Sciatic nerve (tissue), 2 donors: ENCODE data around the gene PRDM10. TPM values are rescaled to one million over a fixed set of nuclear protein-coding genes. Genes with fewer than 3 reads are reported as not detected.
A peak's percentile ranks its signal among the peaks of the same experiment; 100 is the strongest.

ENCODE experiments used
- ATAC-seq: fragments of 200-7000 bp; cut with Tn5 transposase; one replicate; pipeline ENCODE4 v1.9.1; 2020; ENCODE audit warnings: mild to moderate bottlenecking, moderate library complexity
- DNase-seq: peaks from one replicate; pipeline ENCODE4 v3.0.0-alpha.2; 2020; ENCODE audit warnings: low spot score
- intact Hi-C: fragments of 100-400 bp; cut with DNase I; formaldehyde crosslinking; loops from one replicate; pipeline ENCODE4 v1.14.2; 2022
- total RNA-seq: library from RNA; stranded (reverse); fragmentation: NEBNext Ultra II Directional; extraction: Animal tissue kit (Norgen Biotek cat#: 25700); gene quantifications from one replicate; pipeline ENCODE4 v1.2.1, GENCODE V29; 2021
- donor health status: DM: no; HTN: no; CAD: no.
- donor health status: DM: no; HTN: no; CAD: no.

PRDM10 gene, protein sequence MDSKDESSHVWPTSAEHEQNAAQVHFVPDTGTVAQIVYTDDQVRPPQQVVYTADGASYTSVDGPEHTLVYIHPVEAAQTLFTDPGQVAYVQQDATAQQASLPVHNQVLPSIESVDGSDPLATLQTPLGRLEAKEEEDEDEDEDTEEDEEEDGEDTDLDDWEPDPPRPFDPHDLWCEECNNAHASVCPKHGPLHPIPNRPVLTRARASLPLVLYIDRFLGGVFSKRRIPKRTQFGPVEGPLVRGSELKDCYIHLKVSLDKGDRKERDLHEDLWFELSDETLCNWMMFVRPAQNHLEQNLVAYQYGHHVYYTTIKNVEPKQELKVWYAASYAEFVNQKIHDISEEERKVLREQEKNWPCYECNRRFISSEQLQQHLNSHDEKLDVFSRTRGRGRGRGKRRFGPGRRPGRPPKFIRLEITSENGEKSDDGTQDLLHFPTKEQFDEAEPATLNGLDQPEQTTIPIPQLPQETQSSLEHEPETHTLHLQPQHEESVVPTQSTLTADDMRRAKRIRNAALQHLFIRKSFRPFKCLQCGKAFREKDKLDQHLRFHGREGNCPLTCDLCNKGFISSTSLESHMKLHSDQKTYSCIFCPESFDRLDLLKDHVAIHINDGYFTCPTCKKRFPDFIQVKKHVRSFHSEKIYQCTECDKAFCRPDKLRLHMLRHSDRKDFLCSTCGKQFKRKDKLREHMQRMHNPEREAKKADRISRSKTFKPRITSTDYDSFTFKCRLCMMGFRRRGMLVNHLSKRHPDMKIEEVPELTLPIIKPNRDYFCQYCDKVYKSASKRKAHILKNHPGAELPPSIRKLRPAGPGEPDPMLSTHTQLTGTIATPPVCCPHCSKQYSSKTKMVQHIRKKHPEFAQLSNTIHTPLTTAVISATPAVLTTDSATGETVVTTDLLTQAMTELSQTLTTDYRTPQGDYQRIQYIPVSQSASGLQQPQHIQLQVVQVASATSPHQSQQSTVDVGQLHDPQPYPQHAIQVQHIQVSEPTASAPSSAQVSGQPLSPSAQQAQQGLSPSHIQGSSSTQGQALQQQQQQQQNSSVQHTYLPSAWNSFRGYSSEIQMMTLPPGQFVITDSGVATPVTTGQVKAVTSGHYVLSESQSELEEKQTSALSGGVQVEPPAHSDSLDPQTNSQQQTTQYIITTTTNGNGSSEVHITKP
- 12.3 TPM for total RNA-seq

DNA sequence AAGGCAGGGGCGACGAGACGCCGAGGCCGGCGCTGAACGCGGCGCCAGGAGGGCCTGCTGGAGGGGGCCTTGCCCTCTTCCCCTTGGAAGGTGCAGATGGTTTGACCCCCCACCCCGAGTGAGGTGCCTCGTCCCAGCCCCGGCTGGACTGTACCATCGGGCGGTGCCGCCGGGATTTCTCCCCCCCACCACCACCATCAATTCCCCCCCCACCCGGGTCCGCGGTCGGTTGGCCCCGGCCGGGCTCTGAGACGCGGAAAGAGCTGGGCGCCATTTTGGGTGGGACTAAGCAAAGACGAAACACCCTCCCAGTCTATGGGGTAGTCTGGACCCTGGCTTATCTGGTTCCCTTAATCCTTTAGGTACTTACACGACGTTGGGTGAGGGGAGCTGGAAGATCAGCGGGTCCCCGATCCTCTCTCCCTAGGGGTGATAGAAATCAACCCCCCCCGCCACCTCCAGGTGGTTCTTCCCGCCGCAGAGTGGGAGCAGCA, at the start of gene PRDM10:
Gene PRDM10 (minus strand): TSS at position 484 of the 494 bp plus-strand sequence. CDS start 41,871 bp downstream, outside the sequence.
- intact Hi-C loops = loop anchor here (10.0 kb wide), 1 partner anchor 62 kb away; the partner anchor contains the start of gene APLP2
- peak; percentile 95 for DNase-seq
- ATAC-seq = peak; percentile 94

DNA sequence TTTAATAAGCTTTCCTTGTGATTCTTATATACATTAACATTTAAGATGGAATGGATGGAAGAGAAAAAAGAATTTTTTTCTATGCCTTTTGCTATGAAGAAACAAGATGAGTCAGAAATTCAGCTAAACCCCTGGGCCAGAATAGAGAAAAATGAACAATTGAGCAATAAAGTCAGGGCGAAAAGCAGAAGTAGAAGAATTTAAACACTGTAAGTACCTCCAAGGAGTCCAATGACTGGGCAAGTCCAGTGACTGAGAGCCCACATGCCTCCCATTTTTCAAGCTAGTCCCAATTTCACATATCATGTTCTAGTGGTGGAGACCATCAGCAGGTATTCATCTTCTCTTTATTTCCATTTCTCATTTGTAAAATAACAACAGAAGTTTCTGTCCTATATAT, 48.4 kb upstream of the PRDM10 start:
- ATAC-seq (peak; percentile 71), DNase-seq (no peak)
- intact Hi-C loops = no loop called here

DNA sequence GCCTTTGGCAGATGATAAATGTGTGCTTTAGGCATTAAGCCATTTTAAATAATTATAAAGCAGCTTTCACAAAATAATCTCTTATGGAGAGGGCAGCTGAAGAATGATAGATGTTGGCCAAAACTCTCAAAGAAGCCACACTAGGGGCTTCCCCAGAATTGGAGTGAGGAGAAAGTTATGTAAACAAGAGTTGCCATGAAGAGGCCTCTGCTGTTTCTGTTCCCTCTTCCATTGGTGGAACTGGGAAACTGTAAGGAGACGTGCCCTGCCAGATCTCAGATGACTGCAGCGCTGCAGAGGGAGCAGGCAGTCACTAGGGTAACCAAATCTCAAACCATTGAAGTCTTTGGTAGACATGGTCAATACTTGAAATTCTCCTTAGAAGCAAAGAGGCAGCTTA, 47.6 kb upstream of the PRDM10 start:
- ATAC-seq (peak; percentile 75), DNase-seq (no peak)
- intact Hi-C loops = no loop called here

DNA sequence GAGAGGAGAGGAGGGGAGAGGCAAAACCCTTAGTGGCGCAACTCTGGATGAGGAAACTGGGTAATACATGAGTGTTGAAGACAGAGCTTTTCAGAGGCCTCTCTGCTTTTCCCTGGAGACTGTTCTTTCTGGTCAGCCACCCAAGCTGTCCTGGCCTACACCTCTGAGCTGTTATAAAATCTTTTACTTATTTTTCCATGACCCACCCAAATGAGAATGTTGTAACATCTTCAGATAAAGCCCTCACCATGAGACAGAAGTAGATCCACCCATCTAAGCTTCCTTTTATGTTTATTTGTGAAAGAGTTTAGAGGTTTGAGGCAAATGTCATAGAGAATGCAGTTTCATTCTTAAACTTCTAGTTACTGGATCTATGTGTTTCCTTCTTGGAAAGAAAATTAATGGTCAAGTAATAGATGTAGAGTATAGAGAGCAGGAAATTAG, 46.7 kb upstream of the PRDM10 start:
- ATAC-seq = peak; percentile 17
- DNase-seq = no peak
- intact Hi-C loops = no loop called here

DNA sequence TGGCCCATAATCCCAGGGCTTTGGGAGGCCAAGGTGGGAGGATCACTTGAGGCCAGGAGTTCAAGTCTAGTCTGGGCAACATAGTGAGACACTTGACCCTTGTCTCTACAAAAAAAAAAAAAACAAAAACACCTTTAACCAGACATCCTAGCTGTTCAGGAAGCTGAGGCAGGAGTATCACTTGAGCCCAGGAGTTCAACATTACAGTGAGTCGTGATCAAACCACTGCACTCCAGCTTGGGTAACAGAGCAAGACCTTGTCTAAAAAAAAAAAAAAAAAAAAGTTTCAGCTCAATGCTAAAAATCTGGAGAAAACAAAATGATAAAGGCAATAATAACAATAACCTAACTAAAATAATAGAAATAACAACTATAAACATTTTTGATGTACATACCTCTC, 44.5 kb upstream of the PRDM10 start:
- ATAC-seq (no peak), DNase-seq (no peak)
- intact Hi-C loops = no loop called here

DNA sequence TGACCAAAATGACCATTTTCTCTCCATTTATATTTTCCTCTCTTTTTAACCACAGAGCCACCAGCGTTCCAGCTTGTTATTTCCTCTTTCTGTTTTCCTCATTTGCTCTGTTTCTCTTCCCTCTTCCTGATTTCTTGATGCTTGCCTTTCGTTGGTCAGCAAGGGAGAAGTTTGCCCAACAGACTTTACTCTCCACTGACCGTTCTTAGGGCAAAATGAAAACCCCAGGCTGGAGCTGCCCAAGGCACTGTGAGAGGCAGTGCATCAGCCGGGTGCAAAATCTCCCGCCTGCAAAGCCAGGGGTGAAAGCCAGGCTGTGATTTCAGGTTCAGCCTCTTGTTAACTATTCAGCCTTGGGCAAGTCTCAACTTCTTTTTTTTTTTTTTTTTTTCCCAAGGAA, 40.9 kb upstream of the PRDM10 start:
- intact Hi-C loops = no loop called here
- ATAC-seq (peak; percentile 36), DNase-seq (no peak)

DNA sequence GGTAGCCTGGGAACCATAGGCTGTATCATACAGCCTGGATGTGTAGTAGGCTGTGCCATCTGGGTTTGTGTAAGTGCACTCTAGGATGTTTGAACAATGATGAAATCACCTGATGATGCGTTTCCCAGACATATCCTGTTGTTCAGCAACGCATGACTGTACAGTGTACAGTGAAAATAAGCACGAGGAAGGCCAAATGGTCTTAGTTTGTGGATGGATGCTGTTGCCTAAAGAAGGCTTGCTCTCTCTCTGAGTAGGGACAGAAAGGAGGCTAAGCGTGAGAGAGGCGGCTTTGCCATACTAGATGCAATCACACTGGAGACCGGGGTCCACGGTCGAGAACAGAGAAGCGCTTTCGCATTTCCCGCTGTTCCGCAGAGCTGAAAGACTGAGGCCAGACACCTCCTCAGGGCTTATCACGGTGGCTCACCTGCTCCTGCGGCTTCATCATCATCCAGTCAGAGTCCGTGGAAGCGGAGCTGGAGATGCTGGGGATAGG, 39.5 kb upstream of the PRDM10 start:
- no peak for ATAC-seq
- no peak for DNase-seq
- intact Hi-C loops = no loop called here

DNA sequence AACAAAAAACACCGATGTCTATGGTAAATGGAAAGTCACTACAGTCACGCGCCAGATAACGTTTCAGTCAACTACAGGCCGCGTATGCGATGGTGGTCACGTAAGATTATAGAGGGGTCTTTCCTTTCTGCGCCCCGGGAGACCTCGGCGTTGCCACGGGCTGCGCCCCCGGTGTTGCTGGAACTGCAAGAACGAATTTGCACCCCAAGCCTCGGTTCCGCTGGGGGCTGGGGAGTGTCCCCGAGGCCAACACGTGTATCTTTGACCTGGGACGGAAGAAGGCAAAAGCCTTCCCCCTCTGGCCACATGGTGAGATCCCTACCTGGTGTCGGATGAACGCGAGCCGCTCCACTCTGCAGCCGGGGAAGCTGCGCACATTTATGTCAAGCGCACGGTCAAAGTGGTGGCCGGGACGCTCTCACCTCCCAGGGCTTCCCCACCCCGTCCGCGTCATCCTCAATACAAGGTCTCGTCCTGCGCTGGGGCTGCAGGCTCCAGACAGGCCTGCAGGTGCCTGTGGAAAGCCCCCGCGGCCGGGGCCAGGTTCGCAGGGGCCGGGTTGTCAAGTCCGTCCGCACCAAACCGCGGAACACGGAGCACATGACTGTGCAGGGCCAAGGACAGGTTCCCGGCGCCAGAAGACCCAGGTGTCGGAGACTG, 37.8 kb upstream of the PRDM10 start:
- intact Hi-C loops = no loop called here
- DNase-seq (peak; percentile 57), ATAC-seq (no peak)

DNA sequence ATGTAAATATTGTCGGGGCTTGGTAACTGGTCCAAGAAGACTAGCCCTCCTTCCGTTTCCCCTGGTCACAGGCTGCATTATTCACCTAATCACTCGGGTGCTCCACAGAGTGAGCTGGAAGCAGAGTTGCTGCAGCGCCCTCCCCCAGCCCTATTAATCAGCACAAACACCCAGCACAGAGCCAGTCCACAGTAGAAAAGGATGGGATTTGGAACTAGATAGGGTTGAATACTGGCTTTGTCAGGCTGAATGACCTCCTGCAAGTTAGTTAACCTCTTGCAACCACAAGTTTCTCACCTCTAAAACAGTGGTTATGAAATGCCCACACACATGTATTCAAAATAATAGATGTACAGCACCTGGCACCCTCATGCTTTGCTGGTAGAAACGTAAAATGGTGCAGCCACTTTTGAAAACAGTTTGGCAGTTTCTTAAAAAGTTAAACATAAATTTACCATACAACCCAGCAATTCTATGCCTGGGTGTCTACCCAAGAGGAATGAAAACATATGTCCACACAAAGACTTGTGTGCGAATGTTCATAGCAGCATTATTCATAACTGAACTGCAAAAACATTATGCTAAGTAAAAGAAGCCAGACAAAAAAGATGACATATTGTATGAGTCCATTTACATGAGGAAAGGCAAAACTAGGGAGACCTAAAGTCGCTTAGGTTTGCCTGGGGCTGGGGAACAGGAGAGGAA, 35.4 kb upstream of the PRDM10 start:
- ATAC-seq = no peak
- no peak for DNase-seq
- intact Hi-C loops = no loop called here

DNA sequence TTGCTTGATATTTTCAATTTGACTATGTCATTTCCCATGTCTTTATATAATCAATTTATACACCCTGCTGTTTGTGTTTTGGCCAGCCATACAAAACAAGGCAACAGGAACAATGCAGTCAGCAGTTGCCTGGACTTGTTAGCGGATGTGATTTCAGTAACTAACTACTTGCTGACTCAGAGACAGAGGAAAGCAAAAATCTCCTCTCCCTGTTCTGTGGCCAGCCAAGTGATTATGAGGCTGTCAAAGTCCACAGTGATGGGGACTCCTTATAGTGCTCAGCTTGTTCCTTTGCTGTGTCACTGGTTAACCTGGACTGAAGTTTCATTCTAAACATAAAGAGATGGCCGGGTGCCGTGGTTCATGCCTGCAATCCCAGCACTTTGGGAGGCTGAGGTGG, 34.4 kb upstream of the PRDM10 start:
- DNase-seq = no peak
- ATAC-seq = no peak
- intact Hi-C loops = no loop called here

DNA sequence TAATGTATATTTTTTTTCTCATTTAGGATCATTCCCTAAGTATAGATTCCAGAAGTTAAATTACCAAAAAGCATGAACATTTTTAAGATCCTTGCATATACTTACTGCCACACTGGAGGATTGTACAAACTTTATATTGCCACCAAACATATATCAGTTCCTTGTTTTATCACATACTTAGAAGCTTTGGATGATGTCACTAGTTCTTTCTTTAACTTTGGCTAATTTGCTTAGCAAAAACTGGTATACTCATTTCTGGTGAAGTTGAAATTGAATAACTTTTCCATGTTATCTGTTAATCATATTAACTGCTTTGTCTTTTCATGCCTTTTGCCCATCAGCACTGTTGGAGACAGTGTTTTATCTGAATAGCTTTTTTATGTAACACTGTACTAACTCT, 31.6 kb upstream of the PRDM10 start:
- DNase-seq (no peak), ATAC-seq (no peak)
- intact Hi-C loops = no loop called here

DNA sequence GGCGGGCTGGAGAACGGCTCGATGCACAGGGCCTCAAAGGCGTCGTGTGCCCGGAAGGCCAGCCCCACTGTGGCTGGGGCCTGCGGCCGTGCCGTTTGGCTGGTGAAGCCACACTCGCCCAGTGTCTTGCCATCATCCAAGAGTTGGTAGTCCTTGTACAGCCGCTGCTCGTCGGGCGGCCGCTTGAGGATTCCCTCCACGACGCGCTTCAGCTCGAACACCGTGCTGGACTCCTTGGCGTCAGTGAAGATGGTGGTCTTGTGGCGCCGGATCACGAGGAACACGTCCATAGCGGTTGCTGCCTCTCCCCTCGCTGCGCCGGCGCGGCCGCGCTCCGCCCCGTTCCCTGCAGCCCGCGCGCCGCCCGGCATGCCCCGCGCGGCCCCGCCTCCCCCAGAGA, 30.3 kb upstream of the PRDM10 start:
- ATAC-seq (no peak), DNase-seq (no peak)
- intact Hi-C loops = no loop called here

DNA sequence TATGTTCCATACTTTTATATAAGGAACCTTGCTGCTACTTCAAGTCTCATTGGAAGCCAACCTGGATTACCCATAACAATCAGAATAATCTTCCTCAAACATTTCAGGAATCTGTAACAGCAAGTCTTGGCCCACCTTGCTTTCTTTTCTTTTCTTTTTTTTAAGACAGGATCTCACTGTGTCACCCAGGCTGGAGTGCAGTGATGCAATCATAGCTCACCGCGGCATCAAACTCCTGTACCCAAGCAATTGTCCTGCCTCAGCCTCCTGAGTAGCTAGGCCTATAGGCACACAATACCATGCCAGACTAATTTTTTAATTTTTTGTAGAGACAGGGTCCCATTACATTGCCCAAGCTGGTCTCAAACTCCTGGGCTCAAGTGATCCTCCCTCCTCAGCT, 29.3 kb upstream of the PRDM10 start:
- DNase-seq (no peak), ATAC-seq (no peak)
- intact Hi-C loops = no loop called here

DNA sequence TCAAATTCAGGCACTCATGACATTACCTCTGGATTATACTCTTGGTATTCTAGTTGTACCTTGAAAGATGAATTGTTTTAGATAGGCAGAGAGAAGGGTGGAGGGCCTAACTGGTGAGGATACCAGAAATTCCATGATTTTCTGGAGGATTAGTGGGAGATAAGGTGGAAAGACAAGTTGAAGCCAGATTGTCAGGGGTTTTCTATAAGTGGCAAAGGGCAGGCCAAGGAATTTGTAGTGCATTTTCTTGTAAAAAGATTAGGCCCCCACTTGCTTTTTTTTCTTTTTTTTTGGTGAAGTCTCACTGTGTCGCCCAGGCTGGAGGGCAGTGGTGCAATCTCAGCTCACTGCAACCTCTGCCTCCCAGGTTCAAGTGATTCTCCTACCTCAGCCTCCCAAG, 28.4 kb upstream of the PRDM10 start:
- DNase-seq = no peak
- intact Hi-C loops = no loop called here
- no peak for ATAC-seq

DNA sequence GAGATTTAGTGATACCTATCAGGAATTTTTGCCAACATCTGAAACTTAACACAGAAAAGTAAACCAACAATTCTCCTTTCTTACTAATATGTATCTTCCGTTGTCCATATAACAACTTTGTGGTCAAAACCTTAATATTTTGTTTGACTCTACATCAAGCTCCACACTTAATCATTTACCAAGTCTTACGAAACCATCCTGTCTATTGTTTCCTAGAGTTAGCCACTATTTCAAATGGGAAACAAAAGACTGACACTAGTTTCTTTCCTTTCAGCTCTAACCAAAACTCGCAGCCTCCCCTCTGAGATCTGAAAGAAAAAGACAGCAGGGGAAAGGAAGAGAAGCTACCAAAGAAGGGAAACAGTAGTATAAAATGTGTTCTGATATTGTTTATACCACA, 26.5 kb upstream of the PRDM10 start:
- ATAC-seq (no peak), DNase-seq (no peak)
- intact Hi-C loops = no loop called here

DNA sequence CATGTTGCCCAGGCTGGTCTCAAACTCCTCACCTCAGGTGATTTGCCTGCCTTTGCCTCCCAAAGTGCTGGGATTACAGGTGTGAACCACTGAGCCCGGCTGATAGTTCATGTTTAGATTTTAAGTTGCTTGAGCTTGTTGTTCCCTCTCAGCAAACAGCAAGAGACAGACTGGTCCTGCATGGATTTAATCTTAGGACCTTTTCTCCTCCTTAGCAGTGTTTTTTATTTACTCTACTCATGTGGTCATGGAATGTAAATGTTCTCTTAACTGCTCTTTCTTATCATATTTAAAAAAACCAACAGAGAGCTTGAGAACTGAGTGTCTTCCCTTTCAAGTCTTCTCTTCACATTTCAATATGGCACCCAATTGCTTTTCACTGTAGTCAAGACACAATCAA, 22.7 kb upstream of the PRDM10 start:
- intact Hi-C loops = no loop called here
- ATAC-seq (no peak), DNase-seq (no peak)

DNA sequence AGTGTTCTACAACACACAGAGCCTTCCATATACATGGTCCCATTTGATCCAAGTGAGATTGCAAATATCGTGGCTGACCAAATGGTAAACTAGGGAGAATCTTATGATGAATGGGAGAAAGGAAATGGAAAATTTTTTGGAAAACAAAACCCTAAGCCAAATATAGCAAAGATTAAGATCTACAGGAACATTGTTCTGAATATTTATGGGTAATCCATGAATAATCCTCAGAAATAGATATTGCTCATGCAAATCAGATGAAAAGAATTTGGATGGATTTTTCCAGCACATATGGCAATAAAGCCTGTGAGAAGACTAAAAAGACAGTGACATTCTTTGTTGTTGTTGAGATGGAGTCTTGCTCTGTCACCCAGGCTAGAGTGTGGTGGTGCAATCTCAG, 21.7 kb upstream of the PRDM10 start:
- intact Hi-C loops = no loop called here
- ATAC-seq (no peak), DNase-seq (no peak)

DNA sequence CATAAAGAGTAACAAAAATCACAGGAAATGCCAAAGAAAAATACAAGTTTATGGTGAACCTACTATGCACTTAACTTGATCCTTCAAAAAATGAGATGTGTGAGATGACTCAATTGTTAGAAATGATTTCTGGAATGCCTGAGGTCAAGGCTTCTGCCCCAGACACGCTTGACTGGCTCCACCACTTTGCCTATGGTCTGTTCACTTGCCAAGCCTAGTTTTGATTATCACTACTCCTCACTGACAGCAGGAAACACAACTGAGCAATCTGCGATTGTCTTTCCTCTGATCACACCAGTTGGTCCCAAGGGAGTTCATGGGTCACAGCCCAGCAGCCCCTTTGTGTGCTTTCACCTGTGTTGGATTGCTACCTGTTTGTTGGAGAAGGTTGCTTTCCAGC, 20.6 kb upstream of the PRDM10 start:
- DNase-seq (no peak), ATAC-seq (no peak)
- intact Hi-C loops = no loop called here
